HG02759 (cell line): ENCODE results near the gene HCFC2.
A peak's percentile ranks its signal among the peaks of the same experiment; 100 is the strongest.
"Not testable (repeated sequence)": the region's sequence is repeated elsewhere in the genome, so short reads cannot be mapped to it uniquely, and the experiment has no call there.

Experiments
- ATAC-seq: cut with Tn5 transposase; IDR thresholded peaks from one replicate; pipeline ENCODE4 v1.9.1; 2021; ENCODE audit warnings: mild to moderate bottlenecking, moderate library complexity; ENCODE audit not compliant: unreplicated experiment

HCFC2 gene

GRCh38 chr12:104114834-104115586, 50.7 kb downstream of the HCFC2 start:
- not testable (repeated sequence) for ATAC-seq

GRCh38 chr12:104115587-104115975, 51.2 kb downstream of the HCFC2 start:
- ATAC-seq, result no peak

DNA sequence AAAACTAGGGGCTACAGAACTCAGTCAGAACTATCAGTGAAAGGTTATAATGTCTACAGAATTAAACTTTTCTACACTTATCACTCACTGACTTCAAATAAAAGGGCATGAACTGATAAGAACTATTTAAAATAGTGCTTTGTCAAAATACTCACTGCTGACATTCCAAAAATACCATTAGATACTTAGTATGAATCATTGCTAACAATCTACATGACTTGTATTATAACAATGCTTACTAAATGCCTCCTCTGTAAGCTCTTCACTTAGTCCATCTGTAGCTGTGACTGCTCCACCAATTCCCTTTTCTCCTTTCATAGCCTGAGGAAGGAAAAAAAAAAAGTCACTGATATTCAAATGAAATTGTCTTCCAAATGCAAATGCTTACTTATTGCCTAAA, 56.7 kb downstream of the HCFC2 start:
- no peak for ATAC-seq

DNA sequence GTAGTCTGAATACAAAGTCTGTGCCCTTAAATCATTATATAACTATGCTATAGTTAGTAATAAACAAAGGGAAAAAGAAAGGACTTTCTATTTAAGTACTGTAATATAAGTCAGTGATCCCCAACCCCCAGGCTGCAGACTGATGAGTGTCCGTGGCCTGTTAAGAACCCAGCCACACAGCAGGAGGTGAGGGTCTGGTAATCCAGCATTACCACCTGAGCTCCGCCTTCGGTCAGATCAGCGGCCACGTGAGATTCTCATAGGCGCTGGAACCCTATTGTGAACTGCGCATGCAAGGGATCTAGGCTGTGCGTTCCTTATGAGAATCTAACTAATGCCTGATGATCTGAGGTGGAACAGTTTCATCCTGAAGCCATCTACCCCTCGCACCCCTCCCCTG, 58.0 kb downstream of the HCFC2 start:
- ATAC-seq, result no peak

- no peak for ATAC-seq
These were observed 62.2 kb downstream of the HCFC2 start for GRCh38 chr12:104126548-104126947.

DNA sequence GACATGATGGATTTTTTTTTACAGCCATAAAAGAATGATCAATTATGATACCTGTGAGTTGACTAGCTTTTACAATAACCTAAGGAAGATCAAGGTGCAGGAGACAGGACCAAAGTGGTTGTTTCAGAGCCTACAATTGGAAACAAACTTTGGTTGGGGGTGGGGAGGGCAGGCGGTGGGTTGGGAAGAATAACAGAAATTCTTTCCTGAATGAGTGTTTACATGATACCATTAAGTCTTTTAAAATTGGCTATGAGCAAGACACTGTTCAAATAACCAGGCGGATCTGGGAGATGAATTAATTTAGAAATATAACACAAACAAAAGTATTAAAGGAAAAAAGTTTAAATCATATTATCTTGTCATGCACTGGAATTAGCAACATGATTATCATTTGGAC, 66.4 kb downstream of the HCFC2 start:
- no peak for ATAC-seq

- no peak for ATAC-seq
These were observed 67.3 kb downstream of the HCFC2 start for GRCh38 chr12:104131609-104132008.

DNA sequence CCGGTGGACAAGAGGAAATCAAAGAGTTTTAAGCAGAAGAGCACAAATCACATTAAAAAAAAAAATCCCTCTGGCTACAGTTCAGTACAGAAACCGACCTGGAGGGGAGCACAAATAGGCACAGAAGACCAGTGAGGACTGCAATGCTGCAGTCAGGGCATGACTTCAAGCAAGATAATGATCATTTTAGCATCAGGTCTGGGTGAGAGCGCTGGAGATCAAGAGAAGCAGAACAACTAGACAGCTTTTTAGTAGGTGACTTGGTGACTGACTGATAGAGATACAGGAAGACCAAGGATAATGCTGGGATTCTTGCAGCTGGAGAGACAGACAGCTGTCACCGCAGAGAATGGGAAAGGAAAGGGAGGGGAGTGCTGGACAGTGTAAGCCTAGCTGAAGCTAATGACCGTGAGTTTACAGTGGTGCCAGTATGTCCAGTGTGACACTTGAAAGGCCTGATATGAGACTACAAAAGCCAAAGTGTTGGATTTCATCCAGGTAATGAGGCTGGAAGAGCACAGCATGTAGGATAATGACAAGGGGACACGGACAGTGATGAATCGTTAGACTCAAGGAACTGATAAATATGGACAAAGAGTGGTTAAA, 68.1 kb downstream of the HCFC2 start:
- ATAC-seq, result no peak

DNA sequence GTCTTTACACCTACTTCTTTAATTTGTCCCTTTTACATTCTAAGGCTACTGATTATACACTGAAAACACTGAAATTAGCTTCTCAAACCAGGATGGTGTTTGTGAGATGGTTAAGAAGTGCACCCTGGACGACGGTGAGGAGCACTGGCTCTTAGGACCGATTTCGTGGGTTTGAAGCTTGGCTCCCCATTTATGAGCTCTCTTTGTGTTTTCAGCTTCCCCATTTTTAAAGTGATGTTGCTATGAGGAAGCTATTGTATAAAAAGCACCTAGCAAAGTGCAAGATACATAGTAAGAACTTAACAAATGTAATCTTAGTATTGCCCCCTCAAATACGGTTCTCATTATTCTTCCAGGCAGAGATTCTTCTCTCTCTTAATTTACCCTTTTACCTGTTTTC, 69.0 kb downstream of the HCFC2 start:
- no peak for ATAC-seq

- ATAC-seq, result no peak
These were observed 69.5 kb downstream of the HCFC2 start for GRCh38 chr12:104133866-104134265.

GRCh38 chr12:104134882-104135281, 70.6 kb downstream of the HCFC2 start:
- ATAC-seq, result no peak

DNA sequence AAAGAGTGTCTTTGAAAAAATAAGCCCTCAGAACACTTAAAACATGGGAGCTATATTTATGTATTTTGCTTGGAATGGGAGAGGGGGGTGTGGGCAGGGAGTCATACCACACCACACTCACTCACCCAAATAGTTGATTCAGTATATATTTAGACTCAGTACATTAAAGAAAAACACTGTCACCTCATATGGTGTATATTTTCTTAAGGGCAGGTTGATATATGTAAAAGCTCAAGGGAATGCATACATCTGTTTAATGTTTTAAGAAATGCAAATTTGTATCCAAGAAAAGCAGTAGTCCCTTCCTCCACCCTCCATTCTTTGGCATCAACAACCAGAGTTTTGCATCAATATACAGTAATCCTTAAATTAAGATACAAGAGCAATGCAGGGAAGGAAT, 72.2 kb downstream of the HCFC2 start:
- no peak for ATAC-seq

DNA sequence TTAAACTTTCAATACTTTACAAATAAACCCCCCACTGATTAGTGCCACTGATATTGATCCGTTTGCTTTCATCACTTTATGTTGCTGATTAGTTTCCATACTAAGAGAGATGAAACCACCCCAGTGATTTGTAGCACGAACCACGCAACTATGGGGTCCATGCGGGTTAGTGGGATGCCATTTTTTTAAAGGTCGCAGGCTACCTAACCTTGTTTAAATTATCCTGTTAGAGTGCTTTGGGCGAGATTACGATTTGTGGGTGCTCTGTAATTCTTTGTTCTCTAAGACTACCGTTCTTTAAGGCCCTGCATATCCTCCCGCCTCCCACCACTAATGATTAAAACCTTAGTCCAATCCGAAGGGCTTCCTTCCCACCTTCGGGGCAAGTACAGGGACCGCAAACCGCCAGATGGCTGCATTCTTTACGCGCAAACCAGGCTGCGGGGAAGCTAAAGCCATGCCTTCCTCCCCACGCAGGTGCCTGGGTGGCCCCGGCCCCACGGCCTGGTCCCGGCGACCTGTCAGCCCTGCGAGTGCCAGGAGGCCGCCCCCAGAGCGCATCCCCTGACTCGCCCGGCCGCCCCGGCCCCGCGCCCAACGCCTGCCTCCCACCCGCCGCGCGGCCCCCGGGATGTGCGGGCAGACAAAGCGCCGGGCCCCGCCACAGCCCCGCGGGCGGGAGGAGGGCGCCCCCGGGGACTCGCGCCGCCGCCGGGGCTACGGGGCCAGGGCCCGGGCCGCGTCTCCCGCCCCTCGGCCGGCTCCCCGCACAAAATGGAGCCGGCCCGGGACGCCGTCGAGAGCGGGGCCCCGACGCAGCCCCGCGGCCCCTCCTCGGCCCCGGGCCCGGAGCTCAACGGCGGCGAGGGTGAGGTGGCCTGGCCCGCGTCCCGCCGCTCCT, 72.9 kb downstream of the HCFC2 start:
- peak; percentile 38 for ATAC-seq

- peak; percentile 89 for ATAC-seq
These were observed 73.8 kb downstream of the HCFC2 start, which contains the start of gene NFYB for GRCh38 chr12:104137902-104138796. NFYB (minus strand) TSS chr12:104138210; CDS start chr12:104135453, 2,757 bp downstream.

GRCh38 chr12:104138797-104139152, 74.4 kb downstream of the HCFC2 start:
- ATAC-seq, result no peak

DNA sequence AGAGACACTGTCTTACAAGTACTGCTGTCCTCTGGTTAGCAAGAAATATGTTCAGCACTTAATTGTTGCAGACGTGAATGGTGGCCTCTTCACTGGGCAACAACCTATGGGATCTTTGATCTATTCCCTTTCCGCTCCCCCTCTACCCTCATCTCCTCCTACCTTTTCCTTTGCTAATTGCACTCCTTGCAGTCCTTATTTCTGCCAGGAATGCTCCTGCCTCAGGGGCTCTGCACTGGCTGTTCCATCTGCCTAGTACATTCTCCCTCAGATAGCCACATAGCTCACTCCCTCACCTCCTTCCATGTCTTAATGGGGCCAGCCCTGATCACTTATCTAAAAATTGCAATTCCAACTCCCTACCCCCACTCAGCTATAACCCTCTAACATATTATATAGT, 78.2 kb downstream of the HCFC2 start:
- no peak for ATAC-seq

DNA sequence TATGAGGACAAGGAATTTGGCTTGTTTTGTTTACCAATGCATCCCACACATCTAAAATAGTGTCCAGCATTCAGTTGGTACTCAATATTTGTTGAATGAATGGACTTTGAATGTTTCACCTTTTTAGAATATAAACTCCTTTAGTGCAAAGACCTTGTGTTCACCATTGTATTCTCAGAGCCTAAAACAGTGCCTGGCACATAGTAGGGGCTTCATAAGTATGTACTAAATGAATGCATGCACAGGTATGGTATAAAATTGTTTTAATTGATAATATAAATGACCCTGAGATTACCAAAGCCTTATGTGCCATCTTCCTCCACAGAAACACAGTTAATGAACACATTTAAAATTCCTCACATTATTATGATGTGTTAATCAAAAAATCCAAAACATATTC, 78.7 kb downstream of the HCFC2 start:
- no peak for ATAC-seq

DNA sequence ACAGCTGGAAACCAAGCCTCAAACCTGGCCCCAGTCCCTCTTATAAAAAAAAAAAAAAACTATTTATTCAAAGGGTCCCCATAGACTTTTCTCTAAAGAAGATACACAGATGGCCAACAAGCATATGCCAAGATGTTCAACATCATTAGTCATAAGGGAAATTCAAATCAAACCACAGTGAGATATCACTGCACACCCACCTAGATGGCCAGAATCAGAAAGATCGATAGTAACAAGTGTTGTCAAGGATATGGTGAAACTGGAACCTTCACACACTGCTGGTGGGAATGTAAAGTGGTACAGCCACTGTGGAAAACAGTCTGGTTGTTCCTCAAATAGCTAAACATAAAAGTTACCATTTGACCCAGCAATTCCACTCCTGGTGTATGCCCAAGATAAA, 79.6 kb downstream of the HCFC2 start:
- no peak for ATAC-seq

GRCh38 chr12:104147346-104147745, 83.0 kb downstream of the HCFC2 start:
- ATAC-seq, result no peak

DNA sequence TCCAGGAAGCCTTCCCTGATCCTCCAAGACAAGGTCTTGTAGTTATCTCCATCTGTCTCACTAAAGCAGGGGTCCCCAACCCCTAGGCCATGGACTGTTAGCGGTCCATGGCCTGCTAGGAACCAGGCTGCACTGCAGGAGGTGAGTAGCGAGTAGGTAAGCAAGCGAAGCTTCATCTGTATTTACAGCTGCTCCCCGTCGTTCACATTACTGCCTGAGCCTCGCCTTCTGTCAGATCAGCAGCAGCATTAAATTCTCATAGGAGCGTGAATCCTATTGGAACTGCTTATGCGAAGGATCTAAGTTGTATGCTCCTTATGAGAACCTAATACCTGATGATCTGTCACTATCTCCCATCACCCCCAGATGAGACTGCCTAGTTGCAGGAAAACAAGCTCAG, 86.1 kb downstream of the HCFC2 start:
- no peak for ATAC-seq
